IMR-90 (cell line): ENCODE data around the gene ELFN1. TPM values are rescaled to one million over a fixed set of nuclear protein-coding genes. Genes with fewer than 3 reads are reported as not detected.

Experiments used
- ATAC-seq: fragments of 200-7000 bp; cut with Tn5 transposase; 2 replicates; pipeline ENCODE4 v1.9.1; 2020; ENCODE audit warnings: low read depth, mild to moderate bottlenecking, moderate library complexity
- BruUV-seq: library from RNA; stranded (reverse); fragments of 400-500 nt; replicated peaks from 2 replicates; lab custom pipeline; 2021; lab: Mats Ljungman, UMichigan
- CTCF ChIA-PET: fragments of 300-600 bp; formaldehyde crosslinking; extraction: SDS; loops from one replicate; lab custom pipeline; 2021; ENCODE audit warnings: antibody characterized with exemption; lab: Yijun Ruan, JAX
- POLR2A ChIA-PET: fragments of 300-600 bp; sonication (Branson Sonifier 250); formaldehyde crosslinking; loops from one replicate; lab custom pipeline; 2022; ENCODE audit warnings: antibody characterized with exemption; ENCODE audit not compliant: unreplicated experiment; lab: Charles Lee
- DNase-seq: peaks from one replicate; pipeline ENCODE4 v3.0.0; 2013
- H2AFZ ChIP-seq: replicated peaks from 2 replicates; pipeline ENCODE3; 2013; ENCODE audit warnings: low read length, mild to moderate bottlenecking; ENCODE audit not compliant: poor library complexity
- H2AK5ac ChIP-seq: 2 replicates; pipeline ENCODE4 v1.6.1; 2013; ENCODE audit warnings: low read depth, low read length, inconsistent platforms
- H2AK9ac ChIP-seq: replicated peaks from 2 replicates; pipeline ENCODE3; 2013; ENCODE audit warnings: mild to moderate bottlenecking, low read depth, low read length, moderate library complexity; ENCODE audit not compliant: poor library complexity
- H2BK120ac ChIP-seq: 2 replicates; pipeline ENCODE4 v1.6.1; 2013; ENCODE audit warnings: low read depth, low read length, inconsistent platforms
- H2BK15ac ChIP-seq: 3 replicates; pipeline ENCODE4 v1.6.1; 2013; ENCODE audit warnings: low read depth, low read length, inconsistent platforms
- H2BK20ac ChIP-seq: 2 replicates; pipeline ENCODE4 v1.6.1; 2013; ENCODE audit warnings: low read depth, mild to moderate bottlenecking, inconsistent platforms, low read length, moderate library complexity
- H2BK5ac ChIP-seq: 2 replicates; pipeline ENCODE4 v1.6.1; 2013; ENCODE audit warnings: mild to moderate bottlenecking, low read depth, low read length, inconsistent platforms; ENCODE audit not compliant: poor library complexity, severe bottlenecking
- H3K14ac ChIP-seq: replicated peaks from 2 replicates; pipeline ENCODE4 v1.6.1; 2013; ENCODE audit warnings: low read depth, low read length, inconsistent platforms
- H3K18ac ChIP-seq: 2 replicates; pipeline ENCODE4 v1.6.1; 2013; ENCODE audit warnings: low read depth, low read length, control low read depth
- H3K23ac ChIP-seq: 2 replicates; pipeline ENCODE4 v1.6.1; 2013; ENCODE audit warnings: low read depth, low read length, inconsistent platforms
- H3K27ac ChIP-seq: 2 replicates; pipeline ENCODE4 v1.5.1; 2013; ENCODE audit warnings: mild to moderate bottlenecking, control low read depth, low read length; ENCODE audit not compliant: insufficient read depth
- H3K27me3 ChIP-seq: 2 replicates; pipeline ENCODE4 v1.6.1; 2013; ENCODE audit warnings: low read length; ENCODE audit not compliant: control insufficient read depth, insufficient read depth
- H3K36me3 ChIP-seq: 2 replicates; pipeline ENCODE4 v1.6.1; 2013; ENCODE audit warnings: low read length, mixed read lengths; ENCODE audit not compliant: control insufficient read depth, insufficient read depth
- H3K4ac ChIP-seq: 2 replicates; pipeline ENCODE4 v1.6.1; 2013; ENCODE audit warnings: low read depth, low read length, inconsistent platforms
- H3K4me1 ChIP-seq: 2 replicates; pipeline ENCODE4 v1.6.1; 2013; ENCODE audit warnings: low read length, mixed read lengths; ENCODE audit not compliant: control insufficient read depth, insufficient read depth
- H3K4me2 ChIP-seq: 2 replicates; pipeline ENCODE4 v1.6.1; 2013; ENCODE audit warnings: low read depth, mild to moderate bottlenecking, control low read depth, low read length, moderate library complexity
- H3K4me3 ChIP-seq: 2 replicates; pipeline ENCODE4 v1.5.1; 2013; ENCODE audit warnings: low read depth, mild to moderate bottlenecking, control low read depth, low read length, moderate library complexity; ENCODE audit not compliant: insufficient read depth
- H3K56ac ChIP-seq: 2 replicates; pipeline ENCODE4 v1.6.1; 2013; ENCODE audit warnings: low read length, inconsistent platforms; ENCODE audit not compliant: insufficient read depth; ENCODE audit errors: extremely low read depth
- H3K79me1 ChIP-seq, 2 experiments: 2 replicates each; pipeline ENCODE4 v1.6.1; 2013; ENCODE audit warnings: low read length in 2 of 2, inconsistent platforms in 1 of 2, low read depth in 1 of 2
- H3K9ac ChIP-seq: 2 replicates; pipeline ENCODE4 v1.6.1; 2013; ENCODE audit warnings: low read depth, low read length, control low read depth
- H3K9me1 ChIP-seq: 2 replicates; pipeline ENCODE4 v1.6.1; 2013; ENCODE audit warnings: low read length, inconsistent platforms; ENCODE audit not compliant: insufficient read depth
- H3K9me3 ChIP-seq: 2 replicates; pipeline ENCODE4 v1.6.1; 2013; ENCODE audit warnings: low read length; ENCODE audit not compliant: control insufficient read depth, insufficient read depth
- H4K20me1 ChIP-seq: 2 replicates; pipeline ENCODE4 v1.6.1; 2013; ENCODE audit warnings: low read length, inconsistent platforms; ENCODE audit not compliant: insufficient read depth
- H4K5ac ChIP-seq: 2 replicates; pipeline ENCODE4 v1.6.1; 2013; ENCODE audit warnings: mild to moderate bottlenecking, low read depth, low read length, control low read depth
- H4K8ac ChIP-seq, 2 experiments: 2 replicates each; pipeline ENCODE4 v1.6.1; 2013; ENCODE audit warnings: low read depth in 2 of 2, low read length in 2 of 2, control low read depth in 1 of 2, inconsistent platforms in 1 of 2
- H4K91ac ChIP-seq: 2 replicates; pipeline ENCODE4 v1.6.1; 2013; ENCODE audit warnings: low read depth, low read length, inconsistent platforms; ENCODE audit not compliant: insufficient read depth
- BHLHE40 ChIP-seq: fragments of 150-350 bp; IDR thresholded peaks from 2 replicates; pipeline ENCODE4 v1.6.1; 2016; ENCODE audit warnings: mild to moderate bottlenecking, low read depth, low read length
- CEBPB ChIP-seq: IDR thresholded peaks from 2 replicates; pipeline ENCODE4 v1.6.1; 2012; ENCODE audit warnings: low read depth, low read length, improper control_type of control experiment
- CHD1 ChIP-seq: IDR thresholded peaks from 2 replicates; pipeline ENCODE4 v1.6.1; 2012; ENCODE audit warnings: low read depth, low read length, improper control_type of control experiment
- FOS ChIP-seq: fragments of 150-350 bp; IDR thresholded peaks from 2 replicates; pipeline ENCODE4 v1.6.1; 2016; ENCODE audit warnings: low read depth, low read length
- MAFK ChIP-seq: IDR thresholded peaks from 2 replicates; pipeline ENCODE4 v1.6.1; 2012; ENCODE audit warnings: low read depth, low read length, improper control_type of control experiment
- MAZ ChIP-seq: IDR thresholded peaks from 2 replicates; pipeline ENCODE4 v1.6.1; 2012; ENCODE audit warnings: low read depth, mild to moderate bottlenecking, low read length, improper control_type of control experiment, moderate library complexity, borderline replicate concordance
- MXI1 ChIP-seq: IDR thresholded peaks from 2 replicates; pipeline ENCODE4 v1.6.1; 2012; ENCODE audit warnings: low read depth, mild to moderate bottlenecking, low read length, moderate library complexity, borderline replicate concordance
- NFE2L2 ChIP-seq: fragments of 150-350 bp; IDR thresholded peaks from 2 replicates; pipeline ENCODE4 v1.6.1; 2016; ENCODE audit warnings: low read depth, mild to moderate bottlenecking, low read length
- POLR2A ChIP-seq: IDR thresholded peaks from 2 replicates; pipeline ENCODE4 v1.6.1; 2012; ENCODE audit warnings: mild to moderate bottlenecking, low read depth, low read length
- RAD21 ChIP-seq: IDR thresholded peaks from 2 replicates; pipeline ENCODE4 v1.6.1; 2012; ENCODE audit warnings: low read length, improper control_type of control experiment
- RCOR1 ChIP-seq: IDR thresholded peaks from 2 replicates; pipeline ENCODE4 v1.6.1; 2012; ENCODE audit warnings: mild to moderate bottlenecking, low read length, improper control_type of control experiment; ENCODE audit not compliant: insufficient replicate concordance
- RFX5 ChIP-seq: IDR thresholded peaks from 2 replicates; pipeline ENCODE4 v1.8.0; 2012; ENCODE audit warnings: low read depth, mild to moderate bottlenecking, low read length, moderate library complexity
- SMC3 ChIP-seq: fragments of 150-350 bp; IDR thresholded peaks from 2 replicates; pipeline ENCODE4 v1.6.1; 2016; ENCODE audit warnings: low read depth, mild to moderate bottlenecking, antibody characterized with exemption, low read length, moderate library complexity
- WGBS, 2 experiments: methylation state at CpG; one replicate each; pipeline versions ENCODE4 v1.1.5 to v1.1.7; 2013; ENCODE audit warnings: missing lambda C conversion rate in 2 of 2; ENCODE audit not compliant: insufficient read length in 1 of 2; ENCODE audit errors: extremely low coverage in 2 of 2; 5-methylcytosine and 5-hydroxymethylcytosine counted together
- dilution Hi-C: fragments of 300-500 bp; cut with HindIII; formaldehyde crosslinking; loops from one replicate; pipeline ENCODE4 v1.14.3; 2018; ENCODE audit warnings: low sequenced_read_pairs; ENCODE audit not compliant: unreplicated experiment
- in situ Hi-C: fragments of 300-500 bp; cut with MboI; formaldehyde crosslinking; loops from 3 replicates; pipeline ENCODE4 v1.14.3; 2019; ENCODE audit warnings: low sequenced_read_pairs, inconsistent platforms, mixed read lengths
- intact Hi-C: fragments of 100-400 bp; cut with micrococcal nuclease; formaldehyde crosslinking; loops from 2 replicates; pipeline ENCODE4 v1.10.0; 2022
- polyA plus RNA-seq, 3 experiments: library from polyadenylated mRNA; depleted of rRNA; stranded (reverse); fragments of >200 nt; gene quantifications; 2 replicates each; pipeline ENCODE4 v1.2.3, GENCODE V29; 2012; ENCODE audit warnings: low replicate concordance in 1 of 3
- total RNA-seq: library from RNA; depleted of rRNA; stranded (reverse); fragments of >200 nt; gene quantifications from 2 replicates; pipeline ENCODE4 v1.2.3, GENCODE V29; 2012
- TF ChIP-seq, protein P1 (sequence below): fragments of 150-350 bp; IDR thresholded peaks from 2 replicates; pipeline ENCODE4 v1.6.1; 2016; ENCODE audit warnings: low read depth, mild to moderate bottlenecking, low read length, moderate library complexity, borderline replicate concordance
- TF ChIP-seq, protein P2 (sequence below): fragments of 150-350 bp; IDR thresholded peaks from 2 replicates; pipeline ENCODE4 v1.6.1; 2017; ENCODE audit warnings: mild to moderate bottlenecking, antibody characterized with exemption, low read length, low read depth
- TF ChIP-seq, protein P3 (sequence below): conservative IDR thresholded peaks from 2 replicates; pipeline ENCODE4 v1.5.1; 2012; ENCODE audit warnings: mild to moderate bottlenecking, low read depth, low read length, improper control_type of control experiment

The ELFN1 gene
- total and polyA plus RNA-seq, 2 of the 4 experiments (the other 2 are of a cell fraction): 1.6 to 5.2 TPM

DNA sequence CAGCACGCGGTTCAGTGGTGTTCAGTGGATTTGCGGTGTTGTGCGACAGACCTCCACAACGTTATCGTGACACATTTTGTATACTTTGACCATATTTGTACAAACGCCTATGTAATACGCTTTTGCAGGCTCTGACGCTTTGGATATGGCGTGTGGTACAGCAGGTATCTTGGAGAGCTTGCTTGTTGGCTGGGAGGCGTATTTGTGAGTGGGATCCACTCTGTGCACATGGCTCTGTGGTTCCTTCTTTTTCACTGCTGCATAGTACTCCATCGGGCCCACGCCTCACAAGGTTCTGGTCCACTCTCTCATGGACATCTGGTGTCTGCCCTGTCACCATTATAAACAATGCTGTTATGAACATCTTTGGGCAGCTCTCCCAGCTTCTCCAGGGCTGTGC lies 53.2 kb downstream of the ELFN1 start:
- H3K4me2 ChIP-seq: no peak overlapping the region
- no peak overlapping the region for H2AK5ac ChIP-seq
- H4K8ac ChIP-seq: no peak overlapping the region
- no peaks in the 10 kb centered on the region; the same call in 1 of the 2 replicates for H3K4me1 ChIP-seq
- H3K18ac ChIP-seq: no peak overlapping the region
- ChIA-PET POLR2A (no interaction called here), CTCF (no interaction called here)
- H2AK9ac ChIP-seq: no peak overlapping the region
- H2AFZ ChIP-seq: no peak overlapping the region
- H3K4ac ChIP-seq: no peak overlapping the region
- TF ChIP-seq MXI1: no peak
- TF ChIP-seq, protein P1, sequence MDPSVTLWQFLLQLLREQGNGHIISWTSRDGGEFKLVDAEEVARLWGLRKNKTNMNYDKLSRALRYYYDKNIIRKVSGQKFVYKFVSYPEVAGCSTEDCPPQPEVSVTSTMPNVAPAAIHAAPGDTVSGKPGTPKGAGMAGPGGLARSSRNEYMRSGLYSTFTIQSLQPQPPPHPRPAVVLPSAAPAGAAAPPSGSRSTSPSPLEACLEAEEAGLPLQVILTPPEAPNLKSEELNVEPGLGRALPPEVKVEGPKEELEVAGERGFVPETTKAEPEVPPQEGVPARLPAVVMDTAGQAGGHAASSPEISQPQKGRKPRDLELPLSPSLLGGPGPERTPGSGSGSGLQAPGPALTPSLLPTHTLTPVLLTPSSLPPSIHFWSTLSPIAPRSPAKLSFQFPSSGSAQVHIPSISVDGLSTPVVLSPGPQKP: no peak
- no peak for TF ChIP-seq FOS
- no peak for TF ChIP-seq RCOR1
- TF ChIP-seq, protein P2, sequence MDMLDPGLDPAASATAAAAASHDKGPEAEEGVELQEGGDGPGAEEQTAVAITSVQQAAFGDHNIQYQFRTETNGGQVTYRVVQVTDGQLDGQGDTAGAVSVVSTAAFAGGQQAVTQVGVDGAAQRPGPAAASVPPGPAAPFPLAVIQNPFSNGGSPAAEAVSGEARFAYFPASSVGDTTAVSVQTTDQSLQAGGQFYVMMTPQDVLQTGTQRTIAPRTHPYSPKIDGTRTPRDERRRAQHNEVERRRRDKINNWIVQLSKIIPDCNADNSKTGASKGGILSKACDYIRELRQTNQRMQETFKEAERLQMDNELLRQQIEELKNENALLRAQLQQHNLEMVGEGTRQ: no peak
- TF ChIP-seq BHLHE40: no peak
- TF ChIP-seq, protein P3, sequence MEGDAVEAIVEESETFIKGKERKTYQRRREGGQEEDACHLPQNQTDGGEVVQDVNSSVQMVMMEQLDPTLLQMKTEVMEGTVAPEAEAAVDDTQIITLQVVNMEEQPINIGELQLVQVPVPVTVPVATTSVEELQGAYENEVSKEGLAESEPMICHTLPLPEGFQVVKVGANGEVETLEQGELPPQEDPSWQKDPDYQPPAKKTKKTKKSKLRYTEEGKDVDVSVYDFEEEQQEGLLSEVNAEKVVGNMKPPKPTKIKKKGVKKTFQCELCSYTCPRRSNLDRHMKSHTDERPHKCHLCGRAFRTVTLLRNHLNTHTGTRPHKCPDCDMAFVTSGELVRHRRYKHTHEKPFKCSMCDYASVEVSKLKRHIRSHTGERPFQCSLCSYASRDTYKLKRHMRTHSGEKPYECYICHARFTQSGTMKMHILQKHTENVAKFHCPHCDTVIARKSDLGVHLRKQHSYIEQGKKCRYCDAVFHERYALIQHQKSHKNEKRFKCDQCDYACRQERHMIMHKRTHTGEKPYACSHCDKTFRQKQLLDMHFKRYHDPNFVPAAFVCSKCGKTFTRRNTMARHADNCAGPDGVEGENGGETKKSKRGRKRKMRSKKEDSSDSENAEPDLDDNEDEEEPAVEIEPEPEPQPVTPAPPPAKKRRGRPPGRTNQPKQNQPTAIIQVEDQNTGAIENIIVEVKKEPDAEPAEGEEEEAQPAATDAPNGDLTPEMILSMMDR: no peak
- no peak for TF ChIP-seq RAD21
- TF ChIP-seq RFX5: no peak
- no peak for TF ChIP-seq MAFK
- TF ChIP-seq CEBPB: no peak
- TF ChIP-seq MAZ: no peak
- no peak for TF ChIP-seq POLR2A
- TF ChIP-seq SMC3: no peak
- TF ChIP-seq NFE2L2: no peak
- TF ChIP-seq CHD1: no peak
- in situ Hi-C loops (no loop called here), dilution Hi-C loops (no loop called here), intact Hi-C loops (no loop called here)
- H3K79me1 ChIP-seq: no peaks in the 10 kb centered on the region
- DNase-seq (no peak), ATAC-seq (no peak)
- no peak overlapping the region for H2BK120ac ChIP-seq
- no peak overlapping the region for H4K91ac ChIP-seq
- H3K27me3 ChIP-seq: peaks cover 2% of the 10 kb centered on the region; the same call in 1 of the 2 replicates
- no peaks in the 10 kb centered on the region for H3K36me3 ChIP-seq
- no peak overlapping the region for H3K56ac ChIP-seq
- H3K23ac ChIP-seq: no peak overlapping the region
- no peak overlapping the region for H2BK15ac ChIP-seq
- no peak overlapping the region for H3K9ac ChIP-seq
- H2BK20ac ChIP-seq: no peak overlapping the region
- no peak overlapping the region for H3K27ac ChIP-seq
- H3K9me3 ChIP-seq: no peaks in the 10 kb centered on the region
- BruUV-seq: no TSS peak
- H2BK5ac ChIP-seq: no peak overlapping the region
- H3K4me3 ChIP-seq: no peak overlapping the region
- no peak overlapping the region for H4K5ac ChIP-seq
- no peaks in the 10 kb centered on the region for H3K9me1 ChIP-seq
- H3K14ac ChIP-seq: no peak overlapping the region
- WGBS, 2 experiments: 90% methylated on average over 8 of the region's 13 CpGs; no CpG with 5 or more reads in 1 of the 2 experiments
- H4K20me1 ChIP-seq: no peaks in the 10 kb centered on the region
